Retina (tissue), 1 donor: ENCODE measurements around the gene LSMEM2.
"Not testable (repeated sequence)": the region's sequence is repeated elsewhere in the genome, so short reads cannot be mapped to it uniquely, and the experiment has no call there.

ENCODE experiments used
- DNase-seq: peaks from one replicate; pipeline ENCODE4 v3.0.0-alpha.2; 2016

Gene LSMEM2

DNA sequence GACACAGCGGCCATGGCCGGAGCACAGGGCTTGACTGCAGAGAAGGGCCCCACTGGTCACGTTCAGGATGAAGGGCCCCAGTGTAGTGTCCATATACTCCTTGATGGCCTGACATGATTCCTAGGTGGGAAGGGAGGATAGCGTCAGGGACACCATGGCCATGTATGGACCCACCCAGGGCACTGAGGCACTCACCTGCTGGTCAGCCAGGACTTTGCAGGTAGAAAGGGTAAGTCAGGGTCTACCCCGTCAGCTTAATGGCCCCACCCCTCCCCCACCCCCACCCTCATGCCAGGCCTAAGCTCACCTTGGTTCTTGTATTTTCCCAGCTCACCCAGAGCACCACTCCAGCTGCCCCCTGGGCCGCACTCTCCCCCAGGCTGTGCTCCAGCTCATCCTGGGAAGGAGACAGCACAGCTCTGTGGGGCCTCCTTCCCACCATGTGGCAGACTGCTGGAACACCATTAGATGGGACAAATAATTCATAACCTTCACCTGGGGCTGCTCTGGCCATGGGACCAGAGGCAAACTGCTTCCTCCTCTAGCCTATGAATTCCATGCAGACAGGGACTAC is 21.9 kb downstream of the LSMEM2 start:
- DNase-seq = no peak

DNA sequence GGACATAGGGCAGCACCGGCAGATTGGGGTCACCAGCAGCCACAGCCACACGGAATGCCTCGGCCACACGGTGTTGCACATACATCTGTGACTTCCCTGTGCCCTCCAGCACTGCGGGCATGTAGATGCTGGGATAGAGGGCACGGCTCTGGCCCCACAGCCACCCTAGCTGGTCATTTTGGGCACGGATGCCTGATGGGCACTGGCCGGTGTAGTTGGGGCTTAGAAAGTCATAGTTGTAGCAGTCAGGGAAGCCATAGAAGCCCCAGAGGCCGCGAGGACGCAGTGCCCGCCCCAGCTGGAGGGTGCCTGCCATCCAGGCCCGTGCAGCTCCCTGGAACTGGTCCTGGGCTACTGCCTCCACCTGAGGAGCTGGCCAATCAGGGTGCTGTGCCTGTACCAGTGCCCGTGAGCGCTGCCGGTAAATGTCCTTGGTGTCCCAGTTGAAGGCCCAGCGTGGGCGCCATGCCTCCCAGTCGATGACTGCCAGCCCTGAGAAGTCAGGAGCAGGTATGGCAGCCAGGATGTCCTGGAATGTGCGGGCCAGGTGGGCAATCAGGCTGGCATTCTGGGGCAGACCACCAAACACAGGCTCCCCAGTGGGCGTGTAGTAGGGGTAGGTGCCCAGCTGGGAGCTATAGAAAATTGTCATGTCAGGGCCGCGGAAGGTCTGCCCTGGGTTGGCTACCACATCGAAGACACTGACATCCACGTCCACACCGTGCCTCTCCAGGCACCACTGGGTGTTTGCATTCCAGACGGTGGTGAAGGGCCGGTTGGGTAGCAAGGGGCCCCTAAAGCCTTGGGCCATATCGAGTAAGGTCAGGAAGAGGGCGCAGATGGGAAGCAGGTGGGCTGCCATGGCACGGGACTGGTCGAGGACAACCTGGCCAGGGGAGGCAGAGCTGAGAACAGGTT is 23.5 kb downstream of the LSMEM2 start:
- no peak for DNase-seq

DNA sequence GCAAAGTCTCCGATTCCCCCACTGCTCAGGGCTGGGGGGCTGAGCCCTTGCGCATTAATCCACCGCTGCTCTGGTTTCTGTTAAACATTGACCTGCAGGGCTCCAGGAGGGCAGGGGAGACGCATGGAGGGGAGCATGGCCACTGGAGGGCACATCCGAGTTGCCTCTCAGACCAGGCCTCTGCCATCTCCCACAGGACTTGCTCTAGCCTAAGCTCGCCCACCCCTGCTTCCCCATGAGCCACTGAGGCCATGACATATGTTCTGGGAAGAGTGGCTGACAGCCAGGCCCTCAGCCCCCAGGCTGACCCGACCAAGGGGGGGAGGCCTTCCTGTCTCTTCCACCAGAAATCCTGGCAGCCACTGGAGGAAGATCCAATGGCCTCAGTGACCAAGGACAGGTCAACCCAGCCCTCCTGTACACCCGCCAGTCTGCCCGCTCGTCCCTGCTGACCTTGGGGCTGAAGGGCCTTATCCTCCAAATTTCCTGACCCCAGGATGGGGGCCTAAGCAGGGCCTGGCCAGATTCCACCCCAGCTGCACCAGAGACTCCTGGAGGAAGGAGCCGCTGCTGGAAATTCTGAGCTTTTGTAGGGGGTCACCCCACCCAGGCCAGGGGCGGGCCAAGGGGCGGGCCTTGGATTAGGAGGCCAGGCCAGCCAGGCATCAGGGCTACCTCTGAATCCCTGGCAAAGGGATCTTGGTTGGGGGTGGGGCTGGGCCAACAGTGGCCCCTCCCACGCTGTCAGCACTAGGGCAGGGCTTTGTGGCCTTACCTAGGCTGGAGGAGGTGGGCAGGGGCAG is 24.3 kb downstream of the LSMEM2 start, which contains the start of gene HYAL1:
TSS of gene HYAL1 (minus strand) at position 562 of the 803 bp plus-strand sequence. CDS start 618 bp downstream, outside the sequence.
- no peak for DNase-seq

DNA sequence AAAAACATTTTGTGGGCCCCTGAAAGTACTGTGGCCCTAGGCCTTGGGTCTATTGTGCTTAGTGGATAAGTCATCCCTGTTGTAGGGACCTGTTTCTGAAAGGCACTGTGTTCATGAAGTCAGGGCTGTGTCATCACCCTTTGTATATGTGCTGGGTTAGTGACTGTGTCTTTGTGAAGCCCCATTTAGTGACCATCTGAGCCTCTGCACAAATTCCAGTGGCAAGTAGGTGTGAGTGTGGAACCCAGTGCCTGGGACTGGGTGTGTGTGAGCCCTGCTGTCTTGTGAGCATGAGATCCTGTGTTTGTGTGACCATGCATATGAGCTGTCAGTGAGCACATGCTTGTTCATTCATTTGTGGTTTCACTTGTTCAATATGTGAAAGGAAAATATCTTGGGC is 25.7 kb downstream of the LSMEM2 start:
- DNase-seq = no peak

DNA sequence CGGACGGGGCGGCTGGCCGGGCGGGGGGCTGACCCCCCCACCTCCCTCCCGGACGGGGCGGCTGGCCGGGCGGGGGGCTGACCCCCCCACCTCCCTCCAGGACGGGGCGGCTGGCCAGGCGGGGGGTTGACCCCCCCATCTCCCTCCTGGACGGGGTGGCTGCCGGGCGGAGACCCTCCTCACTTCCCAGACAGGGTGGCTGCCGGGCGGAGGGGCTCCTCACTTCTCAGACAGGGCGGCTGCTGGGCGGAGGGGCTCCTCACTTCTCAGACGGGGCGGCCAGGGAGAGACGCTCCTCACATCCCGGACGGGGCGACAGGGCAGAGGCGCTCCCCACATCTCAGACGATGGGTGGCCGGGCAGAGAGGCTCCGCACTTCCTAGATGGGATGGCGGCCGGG is 33.2 kb downstream of the LSMEM2 start:
- not testable (repeated sequence) for DNase-seq

DNA sequence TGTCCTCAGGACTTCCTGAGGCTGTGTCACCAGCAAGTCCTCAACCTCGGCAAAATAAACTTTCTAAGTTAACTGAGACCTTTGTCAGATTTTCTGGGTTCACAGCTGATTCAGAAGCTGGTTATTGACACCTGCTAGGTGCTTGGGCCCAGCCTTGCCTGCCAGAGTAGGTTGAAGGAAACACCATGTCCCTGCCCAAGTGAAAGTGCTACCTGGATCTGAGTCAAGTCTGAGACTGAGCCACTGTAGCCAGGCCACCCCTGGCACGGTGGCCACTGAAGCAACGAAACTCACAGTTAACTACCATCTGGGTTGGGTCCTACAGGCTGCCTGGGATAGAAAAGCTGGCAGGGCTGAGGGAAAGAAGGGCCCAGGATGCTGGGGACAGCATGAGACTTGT is 35.5 kb downstream of the LSMEM2 start:
- no peak for DNase-seq

DNA sequence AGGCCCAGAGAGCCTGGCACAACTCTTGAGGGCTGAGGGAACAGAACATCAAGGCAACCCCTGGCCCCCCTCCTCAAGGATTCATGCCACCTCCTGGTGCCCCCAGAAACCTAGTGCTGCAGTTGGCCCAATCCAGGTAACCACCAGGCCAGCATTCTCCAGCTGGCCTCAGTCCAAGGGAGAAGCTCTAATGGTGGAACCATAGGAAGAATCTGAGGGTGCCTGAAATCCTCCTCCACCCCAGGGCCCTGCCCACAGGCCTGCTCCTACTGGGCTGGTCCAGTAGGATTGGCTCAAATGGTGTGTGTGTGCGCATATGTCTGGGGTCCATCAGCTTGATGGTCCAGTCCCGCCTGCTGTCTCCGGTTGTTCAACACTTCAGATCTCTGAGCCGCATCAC is 35.9 kb downstream of the LSMEM2 start:
- no peak for DNase-seq

DNA sequence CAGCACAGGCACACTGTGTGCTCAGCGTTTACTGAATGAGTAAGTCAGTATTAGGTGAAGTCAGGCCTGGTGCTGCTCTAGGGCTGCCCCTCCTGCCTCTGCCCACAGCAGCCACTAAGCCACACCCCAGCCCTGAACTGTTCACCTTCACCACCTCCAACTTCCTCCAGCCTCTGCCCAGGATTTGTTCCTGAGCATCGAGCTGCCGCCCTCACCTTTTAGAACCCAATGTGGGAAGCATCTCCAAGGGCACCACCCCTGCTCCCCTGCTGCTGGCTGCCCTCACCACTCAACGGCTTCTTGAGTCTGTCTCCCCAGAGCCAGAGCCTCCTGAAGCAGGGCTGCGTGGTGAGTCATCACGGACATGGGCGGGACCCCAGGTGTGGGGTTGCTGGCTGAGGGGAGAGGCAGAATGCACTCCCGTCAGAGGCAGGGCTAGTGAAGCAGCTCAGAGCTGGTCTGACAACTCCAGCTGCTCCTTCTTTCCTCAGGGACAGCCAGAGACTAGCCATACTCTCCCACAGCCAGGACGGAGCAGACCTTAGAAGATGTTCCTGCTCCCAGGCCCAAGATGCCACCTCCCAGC is 37.9 kb downstream of the LSMEM2 start:
- DNase-seq = peak; percentile 51

DNA sequence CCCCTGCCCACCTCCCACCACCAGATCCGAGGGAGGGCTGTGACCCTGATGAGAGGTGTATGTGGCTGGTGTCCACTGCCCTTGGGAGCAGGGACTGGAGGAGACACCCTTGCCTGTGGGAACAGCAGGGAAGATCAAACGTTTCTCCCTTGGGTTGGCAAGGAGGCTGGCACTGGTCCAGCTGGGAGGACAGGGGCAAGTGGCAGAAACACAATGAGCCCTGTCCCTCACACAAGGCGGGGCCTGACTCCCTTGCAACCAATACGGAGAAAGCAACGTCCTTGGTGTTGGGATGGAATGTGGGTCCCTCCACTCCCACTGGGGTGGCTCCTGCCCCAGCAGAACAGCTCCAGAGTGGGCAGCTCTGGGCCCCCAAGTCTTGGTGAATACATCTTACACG is 38.4 kb downstream of the LSMEM2 start:
- DNase-seq = no peak

DNA sequence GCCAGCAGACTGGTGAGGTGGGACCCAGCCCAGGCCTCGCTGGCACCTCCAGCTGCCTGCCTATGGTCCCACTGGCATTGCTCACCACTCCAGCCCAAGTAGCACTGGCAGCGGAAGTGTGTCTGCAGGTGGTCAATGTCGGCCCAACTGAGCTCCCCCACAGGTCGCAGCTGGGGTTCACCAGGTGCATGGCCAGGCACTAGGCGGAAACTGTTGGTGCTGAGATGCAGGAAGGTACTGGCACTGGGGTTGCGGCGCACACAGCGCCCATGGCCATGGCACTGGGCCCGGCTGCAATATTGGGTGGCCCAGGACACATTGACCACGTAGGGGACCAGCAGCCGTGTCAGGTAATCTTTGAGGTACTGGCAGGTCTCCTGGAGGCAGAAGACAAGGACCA is 39.3 kb downstream of the LSMEM2 start:
- DNase-seq = no peak

DNA sequence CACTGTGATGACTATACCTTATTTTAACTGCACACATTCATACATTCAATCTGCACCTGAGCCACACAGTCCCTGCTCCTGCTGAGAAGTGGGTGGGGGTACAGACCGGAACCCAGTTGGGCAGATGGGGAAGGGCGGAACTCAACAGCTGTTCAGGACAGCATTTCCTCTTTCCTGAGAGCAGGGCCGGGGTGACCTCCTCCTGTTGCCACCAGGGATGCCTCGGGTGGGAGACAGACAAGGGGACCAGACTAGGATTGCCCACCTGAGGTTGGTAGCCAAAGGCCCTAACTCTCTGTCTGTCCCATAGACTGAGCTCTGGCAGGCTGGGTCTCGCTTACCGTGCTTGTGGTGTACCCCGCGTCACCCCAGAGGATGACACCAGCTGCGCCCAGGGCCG is 39.7 kb downstream of the LSMEM2 start:
- no peak for DNase-seq

DNA sequence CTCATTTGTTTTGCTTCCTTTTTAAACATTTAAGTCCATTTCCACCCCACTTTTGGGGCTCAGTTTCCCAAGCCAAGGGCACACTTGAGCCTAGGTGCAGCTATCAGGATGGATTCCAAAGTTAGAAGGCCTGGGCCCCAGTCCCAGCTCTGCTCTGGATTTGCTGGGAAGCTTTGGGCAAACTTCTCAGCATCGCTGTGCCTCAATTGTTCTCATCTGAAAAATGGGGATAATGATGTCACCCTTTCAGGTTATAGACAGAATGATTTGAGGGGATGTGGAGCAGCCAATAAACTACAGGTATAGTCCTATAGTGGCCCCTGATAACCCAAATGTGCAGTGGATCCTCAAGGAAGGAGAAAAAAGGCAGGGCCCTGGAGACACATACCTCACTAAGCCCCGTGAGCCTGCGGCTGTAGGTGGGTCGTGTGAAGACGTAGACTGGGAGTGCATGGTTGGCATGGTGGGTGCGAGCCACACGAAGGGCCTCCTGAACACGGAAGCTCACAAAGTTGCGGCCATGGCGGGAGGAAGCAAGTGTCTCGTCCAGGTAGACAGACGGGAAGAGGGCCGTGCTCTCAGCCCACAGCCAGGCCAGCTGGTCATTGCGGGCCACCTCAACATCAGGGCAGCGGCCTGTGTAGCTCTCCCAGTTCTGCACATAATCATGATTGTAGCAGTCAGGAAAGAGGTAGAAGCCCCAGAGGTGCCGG is 40.5 kb downstream of the LSMEM2 start:
- no peak for DNase-seq

DNA sequence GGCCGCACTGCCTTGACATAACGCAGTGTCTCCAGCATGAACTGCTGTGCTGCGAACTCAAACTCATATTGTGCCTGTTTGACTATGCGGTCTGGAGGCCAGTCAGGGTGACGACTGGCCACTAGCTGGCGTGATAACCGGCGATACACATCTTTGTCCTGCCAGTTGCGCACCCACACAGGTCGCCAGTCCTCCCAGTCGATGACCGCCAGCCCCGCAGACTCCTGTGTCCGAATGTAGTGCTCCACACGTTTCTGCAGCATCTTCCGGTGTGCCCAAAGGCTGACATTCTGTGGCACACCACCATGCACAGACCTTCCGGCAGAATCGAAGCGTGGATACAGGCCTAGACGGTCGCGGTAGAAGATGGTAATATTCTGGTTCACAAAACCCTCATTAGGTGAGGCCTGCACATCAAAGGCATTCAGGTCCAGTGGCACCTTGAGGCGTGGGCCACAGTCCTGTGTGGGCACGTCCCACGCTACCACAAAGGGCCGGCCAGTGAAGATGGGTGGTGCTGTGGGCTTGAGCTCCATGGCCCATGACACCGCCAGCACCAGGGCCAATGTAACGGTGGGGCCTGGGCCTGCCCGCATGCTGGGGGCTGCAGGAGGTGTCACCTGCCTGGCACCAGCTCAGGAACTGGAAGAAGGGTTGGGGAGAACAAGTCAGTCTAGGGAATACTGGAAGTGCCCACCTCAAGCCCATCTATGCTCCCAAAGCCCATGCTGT is 41.2 kb downstream of the LSMEM2 start:
- no peak for DNase-seq

DNA sequence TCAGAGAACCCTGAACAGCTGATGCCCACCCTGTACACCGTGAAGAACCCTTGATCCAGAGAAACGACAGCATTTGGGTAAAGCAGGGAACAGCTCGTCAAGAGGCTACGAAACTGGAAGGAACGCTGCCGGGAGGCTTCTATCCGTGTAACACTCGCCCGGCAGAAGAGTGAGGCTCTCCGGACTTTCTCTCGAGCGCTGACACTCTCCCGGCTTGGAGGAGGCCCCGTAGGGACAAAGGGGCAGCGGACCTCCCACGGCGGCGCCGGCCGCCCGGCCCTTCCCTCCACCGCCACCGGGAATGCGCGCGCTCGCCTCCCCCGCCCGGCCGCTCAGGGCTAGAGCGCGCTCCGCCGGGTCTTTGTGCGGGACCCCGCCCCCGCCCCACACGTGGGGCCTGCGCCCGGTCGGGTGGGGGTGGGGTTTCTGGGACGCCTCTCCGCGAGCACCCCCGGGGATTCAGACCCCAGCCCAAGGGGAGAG is 42.0 kb downstream of the LSMEM2 start:
- peak; percentile 93 for DNase-seq

DNA sequence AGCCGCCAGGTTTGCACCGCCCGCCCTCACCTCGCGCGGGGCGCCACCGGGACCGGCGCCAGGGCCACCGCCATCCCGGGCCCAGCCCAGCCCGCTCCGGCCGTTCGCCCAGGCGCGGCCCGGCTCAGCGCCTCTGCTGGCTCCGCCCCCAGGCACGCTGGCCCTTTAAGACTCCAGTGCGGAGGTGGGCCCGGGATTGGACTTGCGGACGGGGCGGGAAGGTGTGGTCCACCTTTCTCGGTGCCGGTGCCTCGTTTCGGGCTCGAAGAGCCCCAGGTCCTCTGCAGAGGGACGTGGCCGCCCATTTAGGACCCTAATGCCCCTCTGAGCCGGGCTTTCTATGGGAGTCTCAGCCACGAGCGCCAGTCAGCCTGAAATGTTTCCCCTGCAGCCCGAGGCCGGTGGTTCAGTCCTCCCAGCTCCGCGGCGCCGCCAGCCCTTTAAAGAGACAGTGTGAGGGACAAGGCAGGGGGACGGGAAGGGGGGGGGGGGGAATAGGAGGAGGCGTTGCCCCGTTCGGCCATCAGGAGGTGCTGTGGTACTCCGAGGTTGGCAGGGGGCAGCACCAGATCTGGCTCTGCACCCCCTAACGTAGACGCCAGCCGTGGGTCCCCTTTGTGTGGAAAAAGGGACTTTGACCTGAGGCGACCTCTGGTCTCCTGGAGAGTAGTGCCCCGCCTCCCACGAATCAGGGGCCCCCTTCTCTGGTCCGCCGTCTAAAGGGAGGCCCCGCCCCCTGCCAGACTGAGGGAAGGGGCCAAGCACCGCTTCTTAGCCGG is 42.6 kb downstream of the LSMEM2 start:
- DNase-seq = peak; percentile 99

DNA sequence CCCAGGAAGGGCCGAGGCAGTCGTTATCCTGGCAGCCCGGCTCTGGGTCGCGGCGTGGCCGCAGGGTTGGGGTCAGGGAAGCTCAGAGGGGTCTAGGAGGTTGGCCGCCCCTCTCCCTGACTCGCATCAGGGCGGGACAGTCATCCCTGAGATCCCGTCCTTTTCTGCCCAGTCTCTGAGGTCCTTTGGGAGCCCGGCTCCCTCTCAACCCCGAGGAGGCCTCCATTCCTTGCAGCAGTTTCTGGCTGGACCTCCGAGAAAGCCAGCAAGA is 43.2 kb downstream of the LSMEM2 start:
- no peak for DNase-seq

DNA sequence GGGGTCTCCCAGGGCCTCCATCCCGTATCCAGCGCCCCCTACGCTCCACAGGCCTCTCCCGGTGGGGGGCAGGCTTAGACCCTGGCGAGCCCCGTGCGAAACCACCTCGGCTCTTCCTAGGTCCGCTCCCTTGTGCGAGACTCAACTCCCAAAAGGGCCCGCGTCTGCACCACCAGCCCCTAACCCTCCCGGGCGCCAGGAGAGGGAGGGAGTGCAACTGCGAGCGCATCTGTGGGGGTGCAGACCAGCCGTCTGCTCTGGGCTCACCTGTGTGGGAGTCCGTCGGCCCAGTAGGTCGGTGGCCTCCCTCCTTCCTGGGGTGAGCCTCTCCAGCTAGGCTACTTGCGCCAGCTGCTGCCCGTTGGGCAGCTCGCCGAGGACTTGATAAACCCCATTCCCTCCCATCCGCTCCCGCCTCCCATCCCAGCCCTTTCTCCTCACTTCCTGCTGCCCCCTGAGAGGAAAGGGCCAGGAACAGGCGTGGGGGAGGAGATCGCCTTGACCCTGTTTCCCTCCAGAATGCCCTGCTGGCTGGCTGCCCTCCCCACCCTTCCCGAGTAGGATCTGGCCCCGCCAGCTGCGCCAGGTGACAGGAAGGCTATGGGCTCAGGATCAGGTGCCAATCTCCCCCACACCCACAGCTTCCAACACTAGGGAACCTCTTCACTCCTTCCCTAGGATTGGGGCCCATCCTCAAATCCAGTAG is 43.7 kb downstream of the LSMEM2 start, which contains the start of gene HYAL2:
TSS of gene HYAL2 (minus strand) at position 360 of the 706 bp plus-strand sequence. CDS start 2,256 bp downstream, outside the sequence.
- DNase-seq = no peak

DNA sequence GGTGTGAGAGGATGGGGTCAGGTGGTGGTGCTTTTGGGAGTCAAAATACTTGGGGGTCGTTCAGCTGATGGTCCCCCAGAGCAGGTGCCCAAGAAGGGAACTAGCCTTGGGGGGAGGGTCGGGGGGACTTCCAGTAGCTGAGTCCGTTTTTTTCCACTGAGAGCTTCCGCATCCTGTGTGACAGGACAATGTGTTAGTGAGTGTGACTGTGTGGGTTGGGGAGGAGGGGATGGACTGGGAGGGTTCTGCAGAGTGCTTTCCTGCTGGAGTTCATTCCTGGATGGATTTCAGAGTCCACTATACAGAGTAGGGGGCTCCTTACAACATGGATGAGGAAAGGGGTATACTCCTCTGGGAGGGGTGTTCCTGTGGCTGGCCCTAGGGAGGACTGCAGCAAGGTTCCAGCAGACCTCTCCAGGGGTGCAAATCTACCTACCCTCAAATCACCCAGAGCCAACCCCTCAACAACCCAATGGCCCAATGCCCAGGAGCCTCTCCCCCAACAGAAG is 44.3 kb downstream of the LSMEM2 start:
- DNase-seq = no peak

DNA sequence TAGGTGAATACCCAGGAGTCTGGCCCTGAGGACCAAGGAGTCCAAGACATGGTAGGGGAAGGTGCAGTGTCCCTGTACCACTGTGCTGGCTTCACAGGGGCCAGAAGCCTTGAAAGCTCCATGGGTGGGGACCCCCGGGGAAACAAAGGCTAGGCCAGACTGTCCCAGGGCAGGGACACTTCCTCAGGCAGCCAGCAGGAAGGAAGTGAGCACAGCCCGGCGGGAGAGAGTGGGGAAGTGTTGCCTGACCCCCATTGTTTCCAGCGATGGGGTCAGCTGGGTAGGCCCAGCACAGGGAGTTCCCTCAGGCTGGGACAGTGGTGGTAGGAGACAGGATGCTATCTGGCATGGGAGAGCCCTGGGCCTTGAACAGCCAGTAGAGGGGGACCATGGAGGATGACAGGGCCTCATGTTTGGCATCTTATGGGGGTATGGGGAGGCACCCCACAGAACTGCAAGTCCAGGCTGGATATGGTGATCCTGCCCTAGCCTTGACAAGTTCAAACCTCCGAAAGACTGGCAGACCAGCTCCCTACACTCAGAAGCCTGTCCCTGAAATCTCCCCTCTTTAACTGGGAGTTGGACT is 44.8 kb downstream of the LSMEM2 start:
- DNase-seq = no peak
